C4-2B (cell line): ENCODE measurements around the gene FGF21.
"Not testable (repeated sequence)": the region's sequence is repeated elsewhere in the genome, so short reads cannot be mapped to it uniquely, and the experiment has no call there.

Experiments
- CTCF ChIP-seq: fragments of 450-650 bp; conservative IDR thresholded peaks from 2 replicates; pipeline ENCODE4 v1.5.1; 2017; ENCODE audit warnings: mild to moderate bottlenecking
- ZFX ChIP-seq: fragments of 450-650 bp; IDR thresholded peaks from 2 replicates; pipeline ENCODE4 v1.6.1; 2017

- TF ChIP-seq CTCF, ZFX: not testable (repeated sequence)
Measured at GRCh38 chr19:48765816-48766215, 10.5 kb downstream of the FGF21 start.
